SK-N-MC (cell line): Measurements from ENCODE around the gene CNNM3.

Experiments
- EZH2 ChIP-seq: fragments of 200-600 bp; sonication (generic); IDR thresholded peaks from one replicate; pipeline ENCODE4 v1.6.1; 2017; ENCODE audit warnings: antibody characterized with exemption
- FOXP2 ChIP-seq: optimal IDR thresholded peaks from 2 replicates; pipeline ENCODE3; 2011; ENCODE audit warnings: mild to moderate bottlenecking, moderate library complexity; ENCODE audit not compliant: insufficient read depth; ENCODE audit errors: extremely low read length, control extremely low read depth
- POLR2AphosphoS5 ChIP-seq: IDR thresholded peaks from 2 replicates; pipeline ENCODE4 v1.6.1; 2012; ENCODE audit warnings: mild to moderate bottlenecking, low read depth, low read length, borderline replicate concordance

- TF ChIP-seq EZH2 (no peak), POLR2AphosphoS5 (no peak), FOXP2 (no peak)
These were observed 23.0 kb upstream of the CNNM3 start for GRCh38 chr2:96792772-96793749.
